WTC11 (cell line): ENCODE data around the gene TMEM39A.

ENCODE experiments used
- MAX ChIP-seq: sonication (generic); formaldehyde crosslinking; IDR thresholded peaks from 2 replicates; pipeline ENCODE4 v1.8.0; 2022; ENCODE audit warnings: mild to moderate bottlenecking, missing genetic modification reagents
- SMAD4 ChIP-seq: sonication (generic); formaldehyde crosslinking; IDR thresholded peaks from 2 replicates; pipeline ENCODE4 v1.8.0; 2022; ENCODE audit warnings: mild to moderate bottlenecking, missing genetic modification reagents
- TF ChIP-seq, protein P1 (sequence below): fragments of 200-600 bp; IDR thresholded peaks from 2 replicates; pipeline ENCODE4 v1.8.0; 2022; ENCODE audit warnings: antibody characterized with exemption
- TF ChIP-seq, protein P2 (sequence below): sonication (generic); formaldehyde crosslinking; IDR thresholded peaks from 2 replicates; pipeline ENCODE4 v1.8.1; 2022; ENCODE audit warnings: low read depth, missing genetic modification reagents, borderline replicate concordance
- TF ChIP-seq, protein P3 (sequence below): sonication (generic); formaldehyde crosslinking; IDR thresholded peaks from 2 replicates; pipeline ENCODE4 v1.8.0; 2022; ENCODE audit warnings: missing genetic modification reagents

DNA sequence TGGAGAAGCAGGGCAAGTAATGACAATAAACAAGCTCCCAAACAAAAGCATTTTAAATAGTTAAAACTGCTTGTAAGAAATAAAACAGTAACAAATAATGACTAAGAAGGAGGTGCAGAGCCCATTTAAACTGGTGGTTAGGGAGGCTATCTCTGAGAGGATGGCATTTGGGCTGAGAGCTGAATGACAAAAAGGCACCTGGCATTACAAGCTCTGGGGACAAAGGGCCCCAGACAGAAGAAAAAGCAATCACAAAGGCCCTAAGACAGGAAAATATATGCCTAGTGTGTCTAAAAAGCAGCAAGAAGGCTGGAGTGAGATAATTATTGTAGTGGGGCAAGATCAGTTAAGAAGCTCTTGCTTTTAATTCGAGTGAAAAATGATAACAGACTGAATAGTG, 9.6 kb downstream of the TMEM39A start:
- TF ChIP-seq, protein P1, sequence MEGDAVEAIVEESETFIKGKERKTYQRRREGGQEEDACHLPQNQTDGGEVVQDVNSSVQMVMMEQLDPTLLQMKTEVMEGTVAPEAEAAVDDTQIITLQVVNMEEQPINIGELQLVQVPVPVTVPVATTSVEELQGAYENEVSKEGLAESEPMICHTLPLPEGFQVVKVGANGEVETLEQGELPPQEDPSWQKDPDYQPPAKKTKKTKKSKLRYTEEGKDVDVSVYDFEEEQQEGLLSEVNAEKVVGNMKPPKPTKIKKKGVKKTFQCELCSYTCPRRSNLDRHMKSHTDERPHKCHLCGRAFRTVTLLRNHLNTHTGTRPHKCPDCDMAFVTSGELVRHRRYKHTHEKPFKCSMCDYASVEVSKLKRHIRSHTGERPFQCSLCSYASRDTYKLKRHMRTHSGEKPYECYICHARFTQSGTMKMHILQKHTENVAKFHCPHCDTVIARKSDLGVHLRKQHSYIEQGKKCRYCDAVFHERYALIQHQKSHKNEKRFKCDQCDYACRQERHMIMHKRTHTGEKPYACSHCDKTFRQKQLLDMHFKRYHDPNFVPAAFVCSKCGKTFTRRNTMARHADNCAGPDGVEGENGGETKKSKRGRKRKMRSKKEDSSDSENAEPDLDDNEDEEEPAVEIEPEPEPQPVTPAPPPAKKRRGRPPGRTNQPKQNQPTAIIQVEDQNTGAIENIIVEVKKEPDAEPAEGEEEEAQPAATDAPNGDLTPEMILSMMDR: no peak
- no peak for TF ChIP-seq SMAD4
- TF ChIP-seq, protein P2, sequence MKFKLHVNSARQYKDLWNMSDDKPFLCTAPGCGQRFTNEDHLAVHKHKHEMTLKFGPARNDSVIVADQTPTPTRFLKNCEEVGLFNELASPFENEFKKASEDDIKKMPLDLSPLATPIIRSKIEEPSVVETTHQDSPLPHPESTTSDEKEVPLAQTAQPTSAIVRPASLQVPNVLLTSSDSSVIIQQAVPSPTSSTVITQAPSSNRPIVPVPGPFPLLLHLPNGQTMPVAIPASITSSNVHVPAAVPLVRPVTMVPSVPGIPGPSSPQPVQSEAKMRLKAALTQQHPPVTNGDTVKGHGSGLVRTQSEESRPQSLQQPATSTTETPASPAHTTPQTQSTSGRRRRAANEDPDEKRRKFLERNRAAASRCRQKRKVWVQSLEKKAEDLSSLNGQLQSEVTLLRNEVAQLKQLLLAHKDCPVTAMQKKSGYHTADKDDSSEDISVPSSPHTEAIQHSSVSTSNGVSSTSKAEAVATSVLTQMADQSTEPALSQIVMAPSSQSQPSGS (CRISPR knock-in tag): no peak
- TF ChIP-seq MAX (CRISPR knock-in tag): no peak
- TF ChIP-seq, protein P3, sequence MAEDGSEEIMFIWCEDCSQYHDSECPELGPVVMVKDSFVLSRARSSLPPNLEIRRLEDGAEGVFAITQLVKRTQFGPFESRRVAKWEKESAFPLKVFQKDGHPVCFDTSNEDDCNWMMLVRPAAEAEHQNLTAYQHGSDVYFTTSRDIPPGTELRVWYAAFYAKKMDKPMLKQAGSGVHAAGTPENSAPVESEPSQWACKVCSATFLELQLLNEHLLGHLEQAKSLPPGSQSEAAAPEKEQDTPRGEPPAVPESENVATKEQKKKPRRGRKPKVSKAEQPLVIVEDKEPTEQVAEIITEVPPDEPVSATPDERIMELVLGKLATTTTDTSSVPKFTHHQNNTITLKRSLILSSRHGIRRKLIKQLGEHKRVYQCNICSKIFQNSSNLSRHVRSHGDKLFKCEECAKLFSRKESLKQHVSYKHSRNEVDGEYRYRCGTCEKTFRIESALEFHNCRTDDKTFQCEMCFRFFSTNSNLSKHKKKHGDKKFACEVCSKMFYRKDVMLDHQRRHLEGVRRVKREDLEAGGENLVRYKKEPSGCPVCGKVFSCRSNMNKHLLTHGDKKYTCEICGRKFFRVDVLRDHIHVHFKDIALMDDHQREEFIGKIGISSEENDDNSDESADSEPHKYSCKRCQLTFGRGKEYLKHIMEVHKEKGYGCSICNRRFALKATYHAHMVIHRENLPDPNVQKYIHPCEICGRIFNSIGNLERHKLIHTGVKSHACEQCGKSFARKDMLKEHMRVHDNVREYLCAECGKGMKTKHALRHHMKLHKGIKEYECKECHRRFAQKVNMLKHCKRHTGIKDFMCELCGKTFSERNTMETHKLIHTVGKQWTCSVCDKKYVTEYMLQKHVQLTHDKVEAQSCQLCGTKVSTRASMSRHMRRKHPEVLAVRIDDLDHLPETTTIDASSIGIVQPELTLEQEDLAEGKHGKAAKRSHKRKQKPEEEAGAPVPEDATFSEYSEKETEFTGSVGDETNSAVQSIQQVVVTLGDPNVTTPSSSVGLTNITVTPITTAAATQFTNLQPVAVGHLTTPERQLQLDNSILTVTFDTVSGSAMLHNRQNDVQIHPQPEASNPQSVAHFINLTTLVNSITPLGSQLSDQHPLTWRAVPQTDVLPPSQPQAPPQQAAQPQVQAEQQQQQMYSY (CRISPR knock-in tag): no peak
